ENCODE data around the gene HIC1.
A peak's percentile ranks its signal among the peaks of the same experiment; 100 is the strongest.

Gene HIC1

GRCh38 chr17:2025220-2025621 lies 29.7 kb upstream of the HIC1 start, which contains the start of gene RTN4RL1:
Gene RTN4RL1, minus strand, starts transcription at chr17:2025334. Its CDS starts 469 bp downstream, at chr17:2024865.
- DNase-seq (ENCODE audit: low read depth), result no peak

DNA sequence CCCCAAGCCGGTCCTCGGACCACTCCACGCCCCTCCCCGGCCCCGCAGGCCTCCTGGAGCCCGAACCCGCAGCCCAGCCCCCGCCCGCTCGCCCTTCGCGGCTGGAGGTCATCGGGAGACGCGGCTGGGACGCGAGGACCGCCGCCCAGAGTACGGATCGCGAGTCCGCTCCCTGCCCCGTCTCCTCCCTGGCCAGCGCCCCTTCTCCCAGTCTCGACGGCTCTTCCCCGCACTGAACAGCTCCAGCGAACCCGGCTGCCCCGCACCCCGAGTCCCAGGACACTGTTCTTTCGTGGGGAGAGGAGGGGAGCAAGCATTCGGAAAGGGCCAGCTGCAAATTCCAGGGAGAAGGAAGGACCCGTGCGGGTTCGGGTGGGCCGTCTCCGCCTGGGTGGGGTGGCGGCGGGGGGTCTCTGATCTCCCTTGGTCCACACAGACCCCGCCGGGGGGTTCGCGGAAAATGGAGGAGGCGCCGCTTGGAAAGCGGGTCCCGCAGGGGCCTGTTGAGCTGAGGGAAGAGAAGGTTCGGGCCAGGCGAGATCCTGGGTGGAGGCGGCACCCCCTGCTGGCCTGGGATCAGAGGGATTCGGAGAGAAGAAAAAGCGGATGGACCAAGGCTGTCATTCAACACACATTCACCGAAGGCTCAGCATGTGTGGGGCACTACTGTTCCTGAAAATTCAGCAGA lies 29.1 kb upstream of the HIC1 start:
- DNase-seq (ENCODE audit: low read depth), result no peak

- DNase-seq (ENCODE audit: low read depth), result no peak
Observed at GRCh38 chr17:2027528-2028233, 27.2 kb upstream of the HIC1 start.

DNA sequence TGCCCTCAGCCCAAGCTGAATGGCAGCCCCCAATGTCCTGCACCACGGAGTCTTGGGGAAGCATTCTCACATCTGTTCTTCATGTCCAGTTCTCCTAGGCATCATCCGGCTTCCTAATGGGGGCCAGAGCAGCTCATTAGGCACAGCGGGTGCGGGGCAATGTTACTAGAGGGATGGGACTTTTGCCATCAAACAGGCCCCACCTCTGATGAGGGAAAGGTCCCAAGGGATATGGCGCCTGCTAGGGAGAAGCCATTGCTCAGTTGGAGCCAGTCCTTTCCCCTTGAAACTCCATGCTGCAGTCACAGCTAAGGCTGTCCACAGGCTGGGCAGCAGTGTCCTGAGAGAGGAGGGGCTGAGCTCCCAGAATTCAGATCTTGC lies 26.7 kb upstream of the HIC1 start:
- DNase-seq (ENCODE audit: low read depth), result no peak

- no peak for DNase-seq (ENCODE audit: low read depth)
Observed at GRCh38 chr17:2028737-2029136, 26.2 kb upstream of the HIC1 start.

- DNase-seq (ENCODE audit: low read depth), result peak; percentile 73
Observed at GRCh38 chr17:2029911-2030778, 24.8 kb upstream of the HIC1 start, which contains the start of gene DPH1. Gene DPH1, plus strand, starts transcription at chr17:2030153. Its CDS starts 17 bp downstream, at chr17:2030170.

- no peak for DNase-seq (ENCODE audit: low read depth)
Observed at GRCh38 chr17:2030779-2031163, 24.1 kb upstream of the HIC1 start.

DNA sequence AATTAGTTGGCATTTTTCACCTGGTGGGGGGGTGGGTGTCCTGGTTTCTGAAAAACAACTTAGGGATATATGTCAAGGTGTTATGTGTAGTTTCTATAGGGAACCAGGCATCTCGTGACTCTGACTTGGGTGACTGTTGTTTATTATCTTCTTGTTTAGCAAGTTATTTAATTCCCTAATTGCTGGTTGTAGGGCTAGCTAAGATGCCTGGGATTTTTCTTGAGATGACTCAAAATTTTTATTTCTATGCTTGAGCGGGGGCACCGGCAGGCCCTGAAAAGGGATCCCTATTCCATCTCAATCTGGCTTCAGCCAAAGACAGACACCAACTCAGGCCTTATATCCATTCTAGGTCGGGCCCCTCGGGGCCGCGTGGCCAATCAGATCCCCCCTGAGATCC lies 21.8 kb upstream of the HIC1 start:
- DNase-seq (ENCODE audit: low read depth), result no peak

- no peak for DNase-seq (ENCODE audit: low read depth)
Observed at GRCh38 chr17:2034157-2034556, 20.7 kb upstream of the HIC1 start.

DNA sequence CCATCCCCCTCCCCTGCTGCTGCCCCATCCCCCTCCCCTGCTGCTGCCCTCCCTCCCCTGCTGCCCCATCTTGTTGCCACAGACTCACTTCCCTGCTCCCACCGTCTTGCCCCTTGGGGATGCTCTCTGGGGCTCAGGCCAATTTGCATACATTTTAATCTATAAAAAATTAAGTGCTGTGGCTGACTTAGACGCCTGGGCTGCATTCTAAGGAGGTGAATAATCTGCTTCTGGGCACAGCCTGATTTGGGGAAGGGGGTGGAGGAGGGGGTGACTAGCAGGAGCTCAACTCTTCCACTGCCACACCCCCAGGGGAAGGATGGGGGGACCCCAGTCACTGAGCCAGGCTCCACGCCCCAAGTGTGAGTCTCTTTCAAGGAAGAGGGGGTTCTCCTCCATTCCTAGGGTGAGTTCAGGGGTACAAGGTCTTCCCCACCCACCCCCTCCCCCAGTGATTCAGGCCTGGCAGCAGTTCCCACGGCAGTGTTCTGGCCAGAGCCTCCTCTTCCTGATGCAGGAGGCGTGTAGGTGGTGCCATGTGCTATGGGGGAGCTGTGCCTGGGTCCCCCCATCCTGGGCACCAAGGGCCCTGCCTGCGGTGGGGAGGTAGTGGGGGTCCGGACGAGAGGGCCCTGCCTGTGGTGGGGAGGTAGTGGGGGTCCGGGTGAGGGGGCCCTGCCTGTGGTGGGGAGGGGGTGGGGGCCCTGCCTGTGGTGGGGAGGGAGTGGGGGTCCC lies 19.9 kb upstream of the HIC1 start:
- no peak for DNase-seq (ENCODE audit: low read depth)

GRCh38 chr17:2035541-2036488 lies 19.1 kb upstream of the HIC1 start:
- DNase-seq (ENCODE audit: low read depth), result no peak

DNA sequence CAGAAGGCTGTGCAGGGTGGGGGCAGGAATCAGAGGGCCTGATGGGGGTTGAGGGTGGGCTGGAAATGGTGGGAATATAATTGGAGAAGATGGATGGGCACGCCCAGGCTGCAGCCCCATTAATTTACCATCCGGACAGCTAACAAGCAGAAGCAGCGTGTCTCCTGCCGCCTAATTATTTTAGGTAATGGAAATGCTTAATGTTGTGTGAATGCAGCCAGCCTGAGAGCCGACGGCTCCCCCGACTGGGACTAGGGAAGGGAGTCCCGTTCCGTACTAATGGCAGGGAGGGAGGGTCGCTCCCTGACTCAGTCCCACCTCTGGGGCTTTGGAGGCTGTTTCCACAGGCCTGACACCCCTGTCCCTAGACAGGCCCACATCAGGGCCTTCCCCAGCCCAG lies 17.7 kb upstream of the HIC1 start:
- no peak for DNase-seq (ENCODE audit: low read depth)

DNA sequence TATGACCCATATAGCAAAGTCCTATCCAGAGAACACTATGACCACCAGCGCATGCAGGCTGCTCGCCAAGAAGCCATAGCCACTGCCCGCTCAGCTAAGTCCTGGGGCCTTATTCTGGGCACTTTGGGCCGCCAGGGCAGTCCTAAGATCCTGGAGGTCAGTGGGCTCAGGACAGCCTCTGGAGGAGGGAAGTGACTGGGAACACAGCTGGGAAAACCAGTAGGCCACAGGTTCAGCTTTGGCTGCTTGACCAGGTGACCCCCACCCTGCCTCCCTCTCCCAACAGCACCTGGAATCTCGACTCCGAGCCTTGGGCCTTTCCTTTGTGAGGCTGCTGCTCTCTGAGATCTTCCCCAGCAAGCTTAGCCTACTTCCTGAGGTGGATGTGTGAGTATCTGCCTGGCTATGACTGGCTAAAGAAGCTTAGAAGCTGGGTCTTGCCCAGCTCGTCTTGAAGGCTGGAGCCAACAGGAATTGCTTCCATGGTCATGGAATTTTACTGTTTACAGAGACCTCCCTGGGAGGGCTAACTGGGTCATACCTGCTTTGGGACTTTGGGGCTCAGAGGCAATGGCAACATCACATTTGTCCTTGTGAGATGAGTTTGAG lies 14.6 kb upstream of the HIC1 start:
- DNase-seq (ENCODE audit: low read depth), result no peak

GRCh38 chr17:2040942-2041560 lies 13.9 kb upstream of the HIC1 start:
- no peak for DNase-seq (ENCODE audit: low read depth)

- peak; percentile 92 for DNase-seq (ENCODE audit: low read depth)
Observed at GRCh38 chr17:2041561-2042389, 13.1 kb upstream of the HIC1 start, which contains the start of gene OVCA2. Gene OVCA2, plus strand, starts transcription at chr17:2042022. Its CDS starts 26 bp downstream, at chr17:2042048.

DNA sequence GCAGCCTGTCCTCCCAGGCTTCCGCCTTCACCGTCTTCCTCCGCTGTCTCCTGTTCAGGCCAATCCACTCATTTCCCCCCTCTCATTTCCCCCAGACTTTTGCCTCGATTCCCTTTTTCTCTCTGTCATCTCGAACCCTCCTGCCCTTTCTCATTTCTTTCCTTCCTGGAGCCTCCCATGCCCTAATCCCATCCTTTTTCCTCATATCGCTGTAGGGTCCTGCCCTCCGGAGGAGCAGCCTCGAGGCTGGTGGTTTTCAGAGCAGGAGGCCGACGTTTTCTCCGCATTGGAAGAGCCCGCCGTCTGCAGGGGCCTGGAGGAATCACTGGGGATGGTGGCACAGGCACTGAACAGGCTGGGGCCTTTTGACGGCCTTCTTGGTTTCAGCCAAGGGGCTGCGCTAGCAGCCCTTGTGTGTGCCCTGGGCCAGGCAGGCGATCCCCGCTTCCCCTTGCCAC lies 12.5 kb upstream of the HIC1 start:
- DNase-seq (ENCODE audit: low read depth), result no peak

GRCh38 chr17:2042933-2043332 lies 12.0 kb upstream of the HIC1 start:
- no peak for DNase-seq (ENCODE audit: low read depth)

DNA sequence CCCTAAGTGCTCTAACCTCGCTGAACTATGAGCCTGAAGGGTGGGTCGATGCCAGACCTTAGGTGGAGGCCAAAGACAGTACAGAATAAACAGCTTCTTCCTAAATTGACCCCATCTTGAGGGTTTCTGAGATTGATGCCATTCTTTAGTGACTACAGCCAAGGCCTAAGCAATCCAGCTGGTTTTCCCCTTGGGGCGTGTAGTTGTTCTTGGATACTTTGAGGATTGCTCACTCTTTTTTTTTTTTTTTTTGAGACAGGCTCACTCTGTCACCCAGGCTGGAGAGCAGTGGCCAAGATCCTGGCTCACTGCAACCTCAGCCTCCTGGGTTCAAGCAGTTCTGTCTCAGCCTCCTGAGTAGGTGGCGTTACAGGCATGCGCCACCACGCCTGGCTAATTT lies 11.1 kb upstream of the HIC1 start:
- no peak for DNase-seq (ENCODE audit: low read depth)

All from stimulated activated CD8-positive, alpha-beta memory T cell treated with anti-CD3 and anti-CD28 coated beads, Interleukin-15, amount 100 ng/mL, for 24 hours (primary cell).